Transverse colon (tissue), 3 donors: Measurements from ENCODE around the gene TEKT1.
"Not testable (repeated sequence)": the region's sequence is repeated elsewhere in the genome, so short reads cannot be mapped to it uniquely, and the experiment has no call there.

Experiments
- EP300 ChIP-seq: sonication (generic); formaldehyde crosslinking; IDR thresholded peaks from one replicate; pipeline ENCODE4 v1.6.1; 2017; ENCODE audit warnings: antibody characterized with exemption, low read depth
- POLR2A ChIP-seq: fragments of 450-650 bp; IDR thresholded peaks from one replicate; pipeline ENCODE4 v1.6.1; 2016; ENCODE audit warnings: antibody characterized with exemption, mild to moderate bottlenecking, moderate library complexity
- TF ChIP-seq, protein P1 (sequence below), 5 experiments: fragments of 200-600 bp in 3 of 5; fragments of 450-650 bp in 2 of 5; sonication (generic) in 3 of 5; IDR thresholded peaks; 1 replicate in 2 of 5; 2 replicates in 3 of 5; pipeline ENCODE4 v1.5.1; 2016 to 2017; ENCODE audit warnings: antibody characterized with exemption in 5 of 5, inconsistent platforms in 3 of 5, mild to moderate bottlenecking in 2 of 5, moderate library complexity in 1 of 5

DNA sequence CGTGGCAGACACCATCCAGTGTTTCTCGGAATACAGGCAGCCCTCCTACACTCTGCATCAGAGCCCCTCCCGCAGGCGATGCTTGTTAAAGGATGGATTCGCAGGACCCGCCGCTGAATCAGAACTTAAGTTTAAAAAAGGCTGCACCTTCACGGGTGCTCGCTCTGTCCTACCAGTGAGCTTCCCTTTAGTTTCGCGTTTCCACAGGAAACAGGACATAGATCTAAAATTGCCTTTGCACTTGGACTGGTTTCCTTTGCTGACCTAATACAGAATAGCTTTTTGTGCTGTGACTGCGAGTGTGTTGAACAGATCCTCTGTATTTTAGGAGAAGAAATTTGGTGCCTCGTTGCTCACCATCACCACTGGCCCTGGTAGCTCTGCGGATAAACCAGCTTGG is 10.2 kb upstream of the TEKT1 start:
- TF ChIP-seq, protein P1, sequence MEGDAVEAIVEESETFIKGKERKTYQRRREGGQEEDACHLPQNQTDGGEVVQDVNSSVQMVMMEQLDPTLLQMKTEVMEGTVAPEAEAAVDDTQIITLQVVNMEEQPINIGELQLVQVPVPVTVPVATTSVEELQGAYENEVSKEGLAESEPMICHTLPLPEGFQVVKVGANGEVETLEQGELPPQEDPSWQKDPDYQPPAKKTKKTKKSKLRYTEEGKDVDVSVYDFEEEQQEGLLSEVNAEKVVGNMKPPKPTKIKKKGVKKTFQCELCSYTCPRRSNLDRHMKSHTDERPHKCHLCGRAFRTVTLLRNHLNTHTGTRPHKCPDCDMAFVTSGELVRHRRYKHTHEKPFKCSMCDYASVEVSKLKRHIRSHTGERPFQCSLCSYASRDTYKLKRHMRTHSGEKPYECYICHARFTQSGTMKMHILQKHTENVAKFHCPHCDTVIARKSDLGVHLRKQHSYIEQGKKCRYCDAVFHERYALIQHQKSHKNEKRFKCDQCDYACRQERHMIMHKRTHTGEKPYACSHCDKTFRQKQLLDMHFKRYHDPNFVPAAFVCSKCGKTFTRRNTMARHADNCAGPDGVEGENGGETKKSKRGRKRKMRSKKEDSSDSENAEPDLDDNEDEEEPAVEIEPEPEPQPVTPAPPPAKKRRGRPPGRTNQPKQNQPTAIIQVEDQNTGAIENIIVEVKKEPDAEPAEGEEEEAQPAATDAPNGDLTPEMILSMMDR (IDR thresholded peaks at IDR 0.05), result not testable (repeated sequence)
- not testable (repeated sequence) for TF ChIP-seq POLR2A, EP300
